ENCODE results near the gene FAM107B. TPM values are rescaled to one million over a fixed set of nuclear protein-coding genes. Genes with fewer than 3 reads are reported as not detected.

The FAM107B gene
- total RNA-seq, 1 donor = 30.0 TPM

DNA sequence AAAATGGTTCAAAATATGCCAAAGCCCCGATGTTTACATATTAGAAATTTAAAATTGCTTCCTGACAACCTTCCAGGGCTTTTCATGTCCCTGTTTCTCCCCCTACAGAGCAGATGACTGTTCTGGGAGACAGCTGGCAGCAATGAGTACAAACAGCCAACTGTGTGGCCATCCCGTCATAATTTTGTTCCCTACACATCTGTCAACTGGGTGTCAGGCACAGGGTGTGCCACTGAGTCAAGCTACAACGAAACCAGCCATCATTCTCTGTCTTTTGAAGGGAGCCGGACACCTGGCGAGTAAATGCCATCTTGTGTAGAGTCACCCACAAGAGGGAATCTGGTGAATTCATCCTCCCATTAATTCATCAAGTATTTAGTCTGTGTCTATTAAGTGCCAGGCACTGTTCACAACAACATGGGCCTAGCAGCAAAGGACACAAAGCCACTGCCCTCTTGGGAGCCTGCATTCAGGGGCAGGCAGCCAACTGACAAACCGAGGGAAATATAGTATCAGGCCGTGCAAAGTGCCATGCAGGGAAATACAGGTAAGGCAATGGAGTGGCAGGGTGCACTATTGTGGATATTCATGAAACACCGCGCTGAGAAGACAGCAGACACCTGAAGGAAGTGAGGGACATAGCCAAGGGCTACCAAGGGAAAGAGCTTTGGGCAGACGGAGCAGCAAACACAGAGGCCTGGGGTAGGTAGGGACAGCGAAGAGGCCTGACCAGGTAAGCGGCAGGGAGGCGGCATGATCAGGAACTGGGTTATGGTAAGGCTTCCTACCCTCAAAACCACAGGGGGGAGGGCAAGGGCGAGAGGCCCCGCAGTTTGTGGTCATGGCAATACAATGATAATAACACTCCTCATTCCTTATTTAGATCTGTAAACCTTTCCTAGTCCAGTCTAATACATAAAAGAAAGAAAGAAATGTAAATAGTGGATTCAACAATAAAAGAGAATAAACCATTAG lies 213.6 kb downstream of the FAM107B start:
- no peak for DNase-seq (ENCODE audit: insufficient read length, low spot score, missing footprints)
- no peaks in the 10 kb centered on the region for H4K20me1 ChIP-seq (ENCODE audit: insufficient read depth, low read length)

GRCh38 chr10:14560274-14560673 lies 214.4 kb downstream of the FAM107B start:
- peak; percentile 84 for DNase-seq (ENCODE audit: insufficient read length, low spot score, missing footprints)
- H4K20me1 ChIP-seq (ENCODE audit: insufficient read depth, low read length) = no peaks in the 10 kb centered on the region

More for the DNA sequence above, 213.6 kb downstream of the FAM107B start:
- H3K27me3 ChIP-seq (ENCODE audit: insufficient read depth, low read length) = no peaks in the 10 kb centered on the region
- no peak overlapping the region for H2AFZ ChIP-seq (ENCODE audit: low read length)
- TF ChIP-seq, protein P1, sequence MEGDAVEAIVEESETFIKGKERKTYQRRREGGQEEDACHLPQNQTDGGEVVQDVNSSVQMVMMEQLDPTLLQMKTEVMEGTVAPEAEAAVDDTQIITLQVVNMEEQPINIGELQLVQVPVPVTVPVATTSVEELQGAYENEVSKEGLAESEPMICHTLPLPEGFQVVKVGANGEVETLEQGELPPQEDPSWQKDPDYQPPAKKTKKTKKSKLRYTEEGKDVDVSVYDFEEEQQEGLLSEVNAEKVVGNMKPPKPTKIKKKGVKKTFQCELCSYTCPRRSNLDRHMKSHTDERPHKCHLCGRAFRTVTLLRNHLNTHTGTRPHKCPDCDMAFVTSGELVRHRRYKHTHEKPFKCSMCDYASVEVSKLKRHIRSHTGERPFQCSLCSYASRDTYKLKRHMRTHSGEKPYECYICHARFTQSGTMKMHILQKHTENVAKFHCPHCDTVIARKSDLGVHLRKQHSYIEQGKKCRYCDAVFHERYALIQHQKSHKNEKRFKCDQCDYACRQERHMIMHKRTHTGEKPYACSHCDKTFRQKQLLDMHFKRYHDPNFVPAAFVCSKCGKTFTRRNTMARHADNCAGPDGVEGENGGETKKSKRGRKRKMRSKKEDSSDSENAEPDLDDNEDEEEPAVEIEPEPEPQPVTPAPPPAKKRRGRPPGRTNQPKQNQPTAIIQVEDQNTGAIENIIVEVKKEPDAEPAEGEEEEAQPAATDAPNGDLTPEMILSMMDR (IDR thresholded peaks at IDR 0.05; ENCODE audit: extremely low read depth, low read depth, low read length) = no peak
- H3K4me3 ChIP-seq (ENCODE audit: insufficient read depth, low read length) = no peak overlapping the region
- H3K9me3 ChIP-seq (ENCODE audit: low read depth, low read length) = no peaks in the 10 kb centered on the region
- H3K4me2 ChIP-seq (ENCODE audit: insufficient read depth, low read length) = no peak overlapping the region
- H3K27ac ChIP-seq (ENCODE audit: low read depth, low read length) = no peak overlapping the region
- peaks cover 64% of the 10 kb centered on the region for H3K79me2 ChIP-seq (ENCODE audit: insufficient read depth, low read length)
- H3K36me3 ChIP-seq (ENCODE audit: insufficient read depth, low read length) = no peaks in the 10 kb centered on the region
- H3K4me1 ChIP-seq (ENCODE audit: insufficient read depth, low read length) = peaks cover 7% of the 10 kb centered on the region

DNA sequence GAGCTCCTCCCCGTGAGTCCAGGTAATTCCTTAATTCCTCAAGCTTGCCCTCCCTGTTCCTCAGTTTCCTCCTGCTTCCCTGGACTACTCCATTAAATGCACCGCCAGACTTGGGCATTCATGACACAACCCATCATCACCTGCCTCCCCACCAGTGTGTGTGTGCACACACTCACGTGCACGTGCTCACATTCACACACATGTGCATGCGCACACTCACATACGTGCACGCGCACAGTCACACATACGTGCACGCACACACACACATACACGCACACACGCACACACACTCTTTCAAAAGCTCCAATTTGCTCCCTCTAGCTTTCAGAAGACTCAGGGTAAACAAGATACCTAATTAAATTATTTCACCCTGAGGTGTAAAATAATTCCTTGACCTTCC lies 216.7 kb downstream of the FAM107B start:
- no peaks in the 10 kb centered on the region for H3K36me3 ChIP-seq (ENCODE audit: insufficient read depth, low read length)
- H3K4me2 ChIP-seq (ENCODE audit: insufficient read depth, low read length) = no peak overlapping the region
- peaks cover 9% of the 10 kb centered on the region for H3K4me1 ChIP-seq (ENCODE audit: insufficient read depth, low read length)
- H3K27me3 ChIP-seq (ENCODE audit: insufficient read depth, low read length) = no peaks in the 10 kb centered on the region
- H3K4me3 ChIP-seq (ENCODE audit: insufficient read depth, low read length) = no peak overlapping the region
- no peak overlapping the region for H3K27ac ChIP-seq (ENCODE audit: low read depth, low read length)
- TF ChIP-seq, protein P1 (IDR thresholded peaks at IDR 0.05; ENCODE audit: extremely low read depth, low read depth, low read length) = no peak
- peaks cover 65% of the 10 kb centered on the region for H3K79me2 ChIP-seq (ENCODE audit: insufficient read depth, low read length)
- no peak for DNase-seq (ENCODE audit: insufficient read length, low spot score, missing footprints)
- no peak overlapping the region for H2AFZ ChIP-seq (ENCODE audit: low read length)
- H3K9me3 ChIP-seq (ENCODE audit: low read depth, low read length) = no peaks in the 10 kb centered on the region
- no peaks in the 10 kb centered on the region for H4K20me1 ChIP-seq (ENCODE audit: insufficient read depth, low read length)

More at GRCh38 chr10:14560274-14560673, 214.4 kb downstream of the FAM107B start:
- no peak overlapping the region for H3K4me2 ChIP-seq (ENCODE audit: insufficient read depth, low read length)
- no peaks in the 10 kb centered on the region for H3K36me3 ChIP-seq (ENCODE audit: insufficient read depth, low read length)
- no peaks in the 10 kb centered on the region for H3K9me3 ChIP-seq (ENCODE audit: low read depth, low read length)
- no peak overlapping the region for H3K4me3 ChIP-seq (ENCODE audit: insufficient read depth, low read length)
- peaks cover 63% of the 10 kb centered on the region for H3K79me2 ChIP-seq (ENCODE audit: insufficient read depth, low read length)
- H3K27ac ChIP-seq (ENCODE audit: low read depth, low read length) = no peak overlapping the region
- no peaks in the 10 kb centered on the region for H3K27me3 ChIP-seq (ENCODE audit: insufficient read depth, low read length)
- no peak overlapping the region for H2AFZ ChIP-seq (ENCODE audit: low read length)
- H3K4me1 ChIP-seq (ENCODE audit: insufficient read depth, low read length) = peaks cover 6% of the 10 kb centered on the region
- TF ChIP-seq, protein P1 (IDR thresholded peaks at IDR 0.05; ENCODE audit: extremely low read depth, low read depth, low read length) = peak; percentile 37

- H3K4me3 ChIP-seq (ENCODE audit: insufficient read depth, low read length) = no peak overlapping the region
- H3K27ac ChIP-seq (ENCODE audit: low read depth, low read length) = no peak overlapping the region
- H3K9me3 ChIP-seq (ENCODE audit: low read depth, low read length) = no peaks in the 10 kb centered on the region
- TF ChIP-seq, protein P1 (IDR thresholded peaks at IDR 0.05; ENCODE audit: extremely low read depth, low read depth, low read length) = no peak
- H3K4me1 ChIP-seq (ENCODE audit: insufficient read depth, low read length) = peaks cover 9% of the 10 kb centered on the region
- H2AFZ ChIP-seq (ENCODE audit: low read length) = no peak overlapping the region
- H3K27me3 ChIP-seq (ENCODE audit: insufficient read depth, low read length) = no peaks in the 10 kb centered on the region
- no peak overlapping the region for H3K4me2 ChIP-seq (ENCODE audit: insufficient read depth, low read length)
- DNase-seq (ENCODE audit: insufficient read length, low spot score, missing footprints) = no peak
- no peaks in the 10 kb centered on the region for H4K20me1 ChIP-seq (ENCODE audit: insufficient read depth, low read length)
- peaks cover 64% of the 10 kb centered on the region for H3K79me2 ChIP-seq (ENCODE audit: insufficient read depth, low read length)
- no peaks in the 10 kb centered on the region for H3K36me3 ChIP-seq (ENCODE audit: insufficient read depth, low read length)
Measured at GRCh38 chr10:14557567-14557966, 217.1 kb downstream of the FAM107B start.

Data from osteoblast (primary cell).